OCI-LY7 (cell line): ENCODE data around the gene CRY2. TPM values are rescaled to one million over a fixed set of nuclear protein-coding genes. Genes with fewer than 3 reads are reported as not detected.

Source experiments
- BruUV-seq: library from RNA; stranded (reverse); fragments of 400-500 nt; replicated peaks from 2 replicates; lab custom pipeline; 2021; lab: Mats Ljungman, UMichigan
- CTCF ChIA-PET: fragments of 300-600 bp; sonication (Branson Sonifier 250); formaldehyde crosslinking; loops from one replicate; lab custom pipeline; 2022; ENCODE audit warnings: antibody characterized with exemption; ENCODE audit not compliant: unreplicated experiment; lab: Charles Lee
- POLR2A ChIA-PET: fragments of 300-600 bp; sonication (Branson Sonifier 250); formaldehyde crosslinking; loops from one replicate; lab custom pipeline; 2022; ENCODE audit warnings: antibody characterized with exemption; lab: Charles Lee
- DNase-seq: peaks from one replicate; pipeline ENCODE4 v3.0.0-alpha.2; 2015; ENCODE audit warnings: low spot score
- H2AFZ ChIP-seq: fragments of 200-600 bp; sonication (generic), shearing (Covaris generic); 2 replicates; pipeline ENCODE4 v1.6.1; 2014; ENCODE audit warnings: mild to moderate bottlenecking, antibody characterized with exemption, low read length, moderate library complexity
- H3K27ac ChIP-seq: fragments of 200-600 bp; sonication (generic); 2 replicates; pipeline ENCODE4 v1.5.1; 2014; ENCODE audit warnings: mixed run types, low read depth, mild to moderate bottlenecking, moderate library complexity, low read length, inconsistent platforms; ENCODE audit not compliant: poor library complexity, severe bottlenecking
- H3K36me3 ChIP-seq: fragments of 200-600 bp; sonication (generic); 2 replicates; pipeline ENCODE4 v1.6.1; 2014; ENCODE audit warnings: mild to moderate bottlenecking, antibody characterized with exemption, low read length, moderate library complexity, mixed read lengths; ENCODE audit not compliant: insufficient read depth
- H3K4me1 ChIP-seq: fragments of 200-600 bp; sonication (generic); 2 replicates; pipeline ENCODE4 v1.5.1; 2014; ENCODE audit warnings: mild to moderate bottlenecking, low read length; ENCODE audit not compliant: insufficient read depth, poor library complexity, severe bottlenecking
- H3K4me2 ChIP-seq: fragments of 200-600 bp; sonication (generic); 2 replicates; pipeline ENCODE4 v1.6.1; 2014; ENCODE audit warnings: mild to moderate bottlenecking, low read length
- H3K4me3 ChIP-seq: fragments of 200-600 bp; sonication (generic); 2 replicates; pipeline ENCODE4 v1.5.1; 2014; ENCODE audit warnings: mild to moderate bottlenecking, low read depth, low read length; ENCODE audit not compliant: poor library complexity, severe bottlenecking
- H3K79me2 ChIP-seq: fragments of 200-600 bp; sonication (generic); 2 replicates; pipeline ENCODE4 v1.6.1; 2016; ENCODE audit warnings: low read depth, mild to moderate bottlenecking, low read length, moderate library complexity, mixed read lengths; ENCODE audit not compliant: insufficient read depth
- H3K9me2 ChIP-seq: fragments of 200-600 bp; sonication (generic); 2 replicates; pipeline ENCODE4 v1.6.1; 2016; ENCODE audit warnings: mild to moderate bottlenecking, low read length, mixed read lengths; ENCODE audit not compliant: insufficient read depth
- H3K9me3 ChIP-seq: fragments of 200-600 bp; sonication (generic); 2 replicates; pipeline ENCODE4 v1.6.1; 2014; ENCODE audit warnings: mild to moderate bottlenecking, mixed run types, low read length, mixed read lengths
- H4K20me1 ChIP-seq: fragments of 200-600 bp; sonication (generic); 2 replicates; pipeline ENCODE4 v1.6.1; 2014; ENCODE audit warnings: mild to moderate bottlenecking, antibody characterized with exemption, low read length, moderate library complexity, mixed read lengths; ENCODE audit not compliant: insufficient read depth
- EZH2phosphoT487 ChIP-seq: fragments of 200-600 bp; sonication (generic); IDR thresholded peaks from 2 replicates; pipeline ENCODE4 v1.6.1; 2018; ENCODE audit warnings: low read depth, borderline replicate concordance, mild to moderate bottlenecking, mixed run types, antibody characterized with exemption, low read length, moderate library complexity, mixed read lengths
- intact Hi-C: fragments of 100-400 bp; cut with micrococcal nuclease; formaldehyde crosslinking; loops from one replicate; pipeline ENCODE4 v1.10.0; 2022; ENCODE audit not compliant: unreplicated experiment
- total RNA-seq, 2 experiments: library from RNA; depleted of rRNA in 1 of 2; stranded (reverse); fragments of >200 nt in 1 of 2; shearing (Covaris generic) in 1 of 2; gene quantifications; 2 replicates each; pipeline ENCODE4 v1.2.3, GENCODE V29; 2014 to 2022
- TF ChIP-seq, protein P1 (sequence below): fragments of 200-600 bp; sonication (generic); conservative IDR thresholded peaks from 2 replicates; pipeline ENCODE4 v1.5.1; 2014; ENCODE audit warnings: mild to moderate bottlenecking, antibody characterized with exemption, low read length, moderate library complexity, mixed read lengths

Gene CRY2
- total RNA-seq, 2 experiments from 2014 or later = 19.2 to 24.6 TPM

DNA sequence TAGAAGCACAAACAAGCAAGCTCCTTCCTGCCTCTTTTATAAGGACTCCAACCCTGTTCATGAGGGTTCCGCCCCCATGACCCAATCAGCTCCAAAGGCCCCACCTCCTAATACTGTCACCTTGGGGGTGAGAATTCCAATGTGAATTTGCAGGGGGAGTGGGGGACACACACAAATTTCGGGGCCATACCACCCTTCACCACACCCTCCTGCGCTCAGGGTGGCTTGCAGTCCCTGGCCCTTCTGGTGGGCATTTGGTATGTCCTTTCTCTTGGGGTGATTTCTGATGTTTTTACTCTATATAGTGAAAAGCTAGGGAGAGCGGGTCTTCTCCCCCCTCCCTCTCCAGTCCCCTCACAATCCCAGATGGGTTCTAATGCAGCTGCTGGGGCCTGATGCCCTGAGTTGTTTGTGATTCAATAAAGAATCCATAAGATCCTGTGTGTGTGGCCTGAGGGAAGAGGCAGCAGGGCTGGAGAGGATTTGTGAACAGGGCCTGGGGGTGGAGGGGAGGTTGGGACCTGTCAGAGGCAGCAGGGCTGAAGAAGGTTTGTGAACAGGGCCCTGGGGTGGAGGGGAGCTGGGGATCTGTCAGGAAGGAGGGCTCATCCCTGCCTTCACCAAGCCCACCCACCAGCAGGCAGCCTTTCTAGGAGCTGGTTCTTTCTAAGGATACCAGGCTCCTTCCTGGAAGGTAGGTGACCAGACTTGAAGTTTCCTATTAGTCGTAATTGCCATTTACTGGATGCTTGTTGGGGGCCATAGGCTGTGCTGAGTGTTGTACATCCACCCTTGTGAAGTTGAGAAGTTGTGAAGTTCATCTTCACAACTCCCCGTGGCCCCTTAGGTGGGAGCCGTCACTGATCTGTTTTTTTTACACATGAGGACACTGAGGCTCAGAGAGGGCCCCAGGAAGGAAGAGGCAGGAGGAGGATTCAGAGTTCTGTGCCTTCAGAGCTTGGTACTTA is 34.4 kb upstream of the CRY2 start:
- H2AFZ ChIP-seq = no peak overlapping the region
- ChIA-PET POLR2A (no interaction called here), CTCF (no interaction called here)
- H3K36me3 ChIP-seq = 0 out of 2 replicates have a peak, but pooled peaks cover 6% of the 10 kb centered on the region
- no peak for DNase-seq
- H3K27ac ChIP-seq = no peak overlapping the region
- peaks cover 13% of the 10 kb centered on the region for H3K4me1 ChIP-seq
- H4K20me1 ChIP-seq = no peaks in the 10 kb centered on the region
- BruUV-seq = no TSS peak
- no peak overlapping the region for H3K4me2 ChIP-seq
- H3K79me2 ChIP-seq = no peaks in the 10 kb centered on the region
- no peak overlapping the region for H3K4me3 ChIP-seq
- intact Hi-C loops = no loop called here
- H3K9me2 ChIP-seq = no peaks in the 10 kb centered on the region
- H3K9me3 ChIP-seq = no peaks in the 10 kb centered on the region
- TF ChIP-seq, protein P1, sequence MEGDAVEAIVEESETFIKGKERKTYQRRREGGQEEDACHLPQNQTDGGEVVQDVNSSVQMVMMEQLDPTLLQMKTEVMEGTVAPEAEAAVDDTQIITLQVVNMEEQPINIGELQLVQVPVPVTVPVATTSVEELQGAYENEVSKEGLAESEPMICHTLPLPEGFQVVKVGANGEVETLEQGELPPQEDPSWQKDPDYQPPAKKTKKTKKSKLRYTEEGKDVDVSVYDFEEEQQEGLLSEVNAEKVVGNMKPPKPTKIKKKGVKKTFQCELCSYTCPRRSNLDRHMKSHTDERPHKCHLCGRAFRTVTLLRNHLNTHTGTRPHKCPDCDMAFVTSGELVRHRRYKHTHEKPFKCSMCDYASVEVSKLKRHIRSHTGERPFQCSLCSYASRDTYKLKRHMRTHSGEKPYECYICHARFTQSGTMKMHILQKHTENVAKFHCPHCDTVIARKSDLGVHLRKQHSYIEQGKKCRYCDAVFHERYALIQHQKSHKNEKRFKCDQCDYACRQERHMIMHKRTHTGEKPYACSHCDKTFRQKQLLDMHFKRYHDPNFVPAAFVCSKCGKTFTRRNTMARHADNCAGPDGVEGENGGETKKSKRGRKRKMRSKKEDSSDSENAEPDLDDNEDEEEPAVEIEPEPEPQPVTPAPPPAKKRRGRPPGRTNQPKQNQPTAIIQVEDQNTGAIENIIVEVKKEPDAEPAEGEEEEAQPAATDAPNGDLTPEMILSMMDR = no peak
- TF ChIP-seq EZH2phosphoT487 = no peak

DNA sequence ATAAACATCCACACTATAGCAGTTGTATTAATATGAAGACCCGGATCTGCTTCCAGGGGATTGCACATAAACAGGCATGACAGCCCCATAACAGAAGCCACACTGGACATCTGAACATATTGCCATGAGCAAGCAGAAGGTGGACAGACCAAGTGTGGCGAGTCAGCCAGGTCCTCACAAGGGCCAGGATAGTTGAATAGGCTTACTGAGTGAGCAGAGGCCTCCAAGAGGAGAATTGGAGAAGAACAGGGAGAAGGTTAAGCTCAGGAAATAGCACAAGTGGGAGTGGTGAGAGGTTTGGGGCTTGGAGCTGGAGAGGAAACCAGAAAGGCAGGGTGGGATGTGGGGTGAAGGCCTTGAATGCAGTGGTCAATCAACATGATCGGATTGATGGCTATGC is 31.5 kb upstream of the CRY2 start:
- Histone ChIP-seq H2AFZ (no peak overlapping the region), H3K79me2 (no peaks in the 10 kb centered on the region), H3K4me1 (peaks cover 13% of the 10 kb centered on the region), H3K4me3 (no peak overlapping the region), H3K36me3 (0 out of 2 replicates have a peak, but pooled peaks cover 6% of the 10 kb centered on the region), H3K27ac (no peak overlapping the region), H3K9me3 (no peaks in the 10 kb centered on the region), H4K20me1 (no peaks in the 10 kb centered on the region), H3K4me2 (no peak overlapping the region), H3K9me2 (no peaks in the 10 kb centered on the region)
- DNase-seq = no peak
- ChIA-PET CTCF (no interaction called here), POLR2A (interaction anchor here (0.6 to 1.5 kb wide), 2 partner anchors 9 to 144 kb away, joined by 4 read pairs; no protein-coding TSS in a partner anchor)
- no TSS peak for BruUV-seq
- TF ChIP-seq, protein P1 = no peak
- TF ChIP-seq EZH2phosphoT487 = no peak
- intact Hi-C loops = no loop called here
